ENCODE data around the gene DFFA. TPM values are rescaled to one million over a fixed set of nuclear protein-coding genes. Genes with fewer than 3 reads are reported as not detected.
"Not testable (repeated sequence)": the region's sequence is repeated elsewhere in the genome, so short reads cannot be mapped to it uniquely, and the experiment has no call there.

Gene DFFA
- polyA plus RNA-seq, 4 donors: 36.3 to 46.6 (median 44.7) TPM

DNA sequence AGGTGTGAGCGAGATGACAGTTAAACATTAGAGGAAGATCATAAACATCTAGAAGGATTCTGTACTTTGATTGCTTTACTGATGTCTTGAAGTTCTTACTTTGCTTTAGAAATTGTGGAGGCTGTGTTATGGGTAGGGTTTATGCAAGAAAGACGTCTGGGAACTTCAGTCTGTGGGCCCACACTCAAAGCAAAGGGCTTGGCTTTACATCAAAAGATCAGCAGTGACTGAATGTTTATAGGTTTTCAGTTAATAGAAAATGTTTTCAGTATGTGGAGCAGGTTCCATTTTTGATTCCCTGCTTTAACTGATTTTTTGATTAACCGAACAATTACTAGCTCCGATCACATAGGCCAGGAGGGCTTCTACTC is 34.3 kb upstream of the DFFA start:
- DNase-seq (ENCODE audit: low read depth in 4 of 4, low spot score in 2 of 4): no peak

DNA sequence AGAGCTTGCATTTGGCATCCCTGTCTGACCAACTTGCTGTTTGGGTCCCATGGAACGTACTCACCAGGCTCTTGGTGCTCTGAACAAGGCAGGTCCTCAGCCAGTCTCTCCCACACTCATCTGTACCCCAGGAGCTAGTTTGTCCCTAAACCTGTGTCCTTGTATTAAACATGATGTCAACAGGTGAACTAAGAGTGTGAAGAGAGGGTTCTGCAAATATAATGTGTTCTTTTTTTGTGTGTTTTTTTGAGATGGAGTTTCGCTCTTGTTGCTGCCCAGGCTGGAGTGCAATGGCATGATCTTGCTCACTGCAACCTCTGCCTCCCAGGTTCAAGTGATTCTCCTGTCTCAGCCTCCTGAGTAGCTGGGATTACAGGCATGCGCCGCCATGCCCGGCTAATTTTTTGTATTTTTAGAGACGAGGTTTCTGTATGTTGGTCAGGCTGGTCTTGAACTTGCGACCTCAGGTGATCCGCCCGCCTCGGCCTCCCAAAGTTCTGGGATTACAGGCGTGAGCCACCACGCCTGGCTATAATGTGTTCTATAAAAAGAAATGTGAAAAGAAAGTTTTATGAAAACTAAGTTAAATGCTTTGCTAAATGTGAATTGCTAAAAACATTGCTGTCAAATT is 33.8 kb upstream of the DFFA start:
- DNase-seq (ENCODE audit: low read depth in 4 of 4, low spot score in 2 of 4): not testable (repeated sequence)

DNA sequence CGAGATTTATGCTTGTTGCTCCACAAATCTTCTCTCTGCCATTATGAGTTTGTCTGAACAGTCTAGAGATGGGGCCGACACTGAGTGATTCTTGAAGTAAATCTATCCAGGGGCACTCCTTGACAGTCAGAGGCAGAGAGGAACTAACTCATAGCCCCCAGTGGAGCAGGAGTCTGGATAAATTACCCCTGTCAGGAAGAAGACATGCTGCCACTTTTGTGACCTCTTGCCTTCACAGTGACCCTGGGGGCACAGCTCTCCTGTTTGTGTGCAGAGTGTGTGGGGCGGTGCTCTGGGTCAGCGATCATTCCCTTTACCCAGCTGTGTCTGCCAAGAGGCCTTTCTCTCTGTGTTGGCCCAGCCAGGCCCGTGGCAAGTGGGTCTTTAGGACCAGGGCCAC is 31.9 kb upstream of the DFFA start:
- DNase-seq (ENCODE audit: low read depth in 4 of 4, low spot score in 2 of 4): no peak

DNA sequence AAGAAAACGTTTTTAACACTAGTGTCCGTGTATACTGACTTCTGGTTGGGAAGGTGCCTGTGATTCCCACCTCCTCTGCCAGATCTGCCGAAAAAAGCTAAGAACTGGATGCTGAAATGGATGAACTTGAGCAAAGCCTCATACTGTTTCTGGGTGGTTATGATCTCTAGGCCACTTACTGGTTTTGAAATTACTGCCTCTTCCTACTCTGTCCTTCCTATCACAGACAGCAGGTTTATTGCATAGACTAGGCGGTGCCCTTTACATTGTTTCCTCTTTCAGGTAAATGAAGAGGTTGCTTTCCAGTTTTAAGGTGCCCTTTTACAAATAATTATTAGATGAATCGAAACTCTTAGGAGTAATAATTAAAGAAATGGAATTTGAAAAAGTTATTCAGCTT is 29.9 kb upstream of the DFFA start:
- DNase-seq (ENCODE audit: low read depth in 4 of 4, low spot score in 2 of 4): no peak

DNA sequence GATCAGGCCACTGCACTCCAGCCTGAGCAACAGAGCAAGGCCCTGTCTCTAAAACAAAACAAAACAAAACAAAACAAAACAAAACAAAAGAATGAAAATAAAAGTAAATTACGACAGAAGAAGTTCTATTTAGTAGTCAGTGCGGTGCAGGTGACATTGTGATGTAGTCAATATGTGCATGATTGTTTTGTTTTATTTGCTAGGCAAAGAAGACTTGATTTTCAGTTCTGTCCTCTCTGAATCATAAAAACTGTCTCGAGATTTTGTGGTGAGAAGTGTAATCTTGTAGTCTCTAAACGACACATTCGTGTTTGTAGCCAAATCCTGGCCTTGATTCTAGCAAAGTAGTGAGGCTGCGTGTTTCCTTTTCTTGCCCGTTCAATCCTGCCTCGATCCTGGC is 25.9 kb upstream of the DFFA start:
- no peak for DNase-seq (ENCODE audit: low read depth in 4 of 4, low spot score in 2 of 4)

DNA sequence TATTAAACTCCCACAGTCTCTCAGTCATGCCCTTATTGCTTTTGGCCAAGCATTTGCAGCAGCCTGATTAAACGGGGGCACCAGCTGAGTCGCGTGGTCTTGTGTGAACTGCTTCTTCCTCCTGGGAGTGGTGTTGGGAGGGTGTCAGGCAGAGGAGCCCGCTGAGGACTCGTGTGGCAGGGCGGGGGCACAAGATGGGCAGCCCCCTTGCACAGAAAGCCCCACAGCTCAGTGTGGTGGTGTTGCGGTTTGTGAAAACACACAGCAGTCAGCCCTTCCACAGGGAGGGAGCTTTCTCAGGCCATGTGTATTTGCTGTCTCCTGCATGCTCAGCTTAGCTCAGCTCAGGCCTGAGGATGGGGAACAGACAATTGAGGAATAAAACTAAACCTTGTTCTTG is 24.8 kb upstream of the DFFA start:
- no peak for DNase-seq (ENCODE audit: low read depth in 4 of 4, low spot score in 2 of 4)

DNA sequence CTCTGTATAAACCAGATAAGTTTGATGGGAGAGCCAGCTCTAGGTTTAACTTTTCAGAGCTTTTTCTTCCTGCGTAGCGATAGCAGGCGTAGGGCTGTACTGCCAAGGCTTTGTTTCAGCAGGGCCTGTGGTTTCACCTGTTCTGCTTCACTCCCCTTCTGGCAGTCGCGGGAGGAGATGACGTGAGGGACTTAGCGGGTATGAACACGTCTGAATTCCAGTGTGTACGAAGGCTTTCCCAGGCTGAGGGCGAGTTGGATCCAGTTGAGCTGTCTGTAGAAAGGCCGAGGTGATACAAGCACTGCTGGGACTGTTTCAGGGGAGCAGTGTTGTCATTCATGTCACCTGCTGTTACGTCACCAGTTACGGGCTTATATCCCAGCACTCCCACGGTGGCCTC is 23.6 kb upstream of the DFFA start:
- peak in 1 of 4 donors; percentile 46 for DNase-seq (ENCODE audit: low read depth in 4 of 4, low spot score in 2 of 4)

DNA sequence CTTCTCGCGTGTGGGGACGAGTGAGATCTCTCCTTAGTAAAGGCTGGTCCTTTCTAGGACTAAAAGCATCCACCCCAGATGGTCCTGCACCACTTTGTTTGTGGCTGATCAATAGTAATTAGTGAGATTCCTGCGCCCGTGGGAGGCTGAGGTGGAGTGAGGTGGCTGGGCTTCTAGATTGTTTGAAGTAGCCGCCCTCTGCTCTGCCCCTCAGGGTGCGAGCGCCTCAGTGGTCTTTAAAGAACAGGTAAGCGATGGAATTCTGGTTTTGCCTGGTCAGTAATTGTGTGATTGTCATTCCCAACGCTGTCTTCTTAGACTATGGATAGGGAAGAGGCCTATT is 23.1 kb upstream of the DFFA start:
- no peak for DNase-seq (ENCODE audit: low read depth in 4 of 4, low spot score in 2 of 4)

DNA sequence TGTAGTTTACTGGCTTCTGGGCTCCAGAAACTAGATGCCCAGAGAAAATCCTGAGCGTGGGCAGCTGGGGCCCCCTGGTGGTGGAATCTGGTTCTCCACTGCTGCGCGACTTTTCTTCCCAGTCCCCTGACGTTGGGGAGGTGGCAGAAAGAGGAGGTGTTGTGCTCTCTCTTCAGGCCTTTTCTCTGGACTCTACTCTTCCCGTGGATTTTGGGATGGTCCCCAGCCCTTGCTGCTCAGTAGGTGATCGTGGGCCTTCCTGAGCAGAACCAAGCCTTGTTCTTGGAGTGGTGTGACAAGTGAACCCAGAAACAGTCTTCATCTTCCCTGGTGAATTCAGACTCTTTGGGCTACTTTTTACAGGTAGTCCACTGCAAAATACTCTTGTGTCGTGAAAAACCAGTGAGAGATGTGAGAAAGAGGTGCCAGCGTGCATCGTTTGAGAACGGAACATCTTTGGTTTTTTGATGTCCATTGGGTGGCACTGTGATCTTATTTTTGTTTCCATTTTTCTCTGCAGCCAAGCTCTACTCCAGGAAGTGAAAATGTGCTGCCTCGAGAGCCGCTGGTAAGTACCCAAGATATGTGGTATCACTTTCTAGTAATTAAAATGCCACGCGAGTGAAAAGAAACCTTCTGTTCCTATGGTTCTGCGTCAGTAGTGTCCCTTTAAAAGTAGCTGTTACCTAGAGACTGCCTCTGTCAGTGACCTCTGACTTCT is 22.6 kb upstream of the DFFA start:
- DNase-seq (ENCODE audit: low read depth in 4 of 4, low spot score in 2 of 4): peak in 1 of 4 donors; percentile 63

DNA sequence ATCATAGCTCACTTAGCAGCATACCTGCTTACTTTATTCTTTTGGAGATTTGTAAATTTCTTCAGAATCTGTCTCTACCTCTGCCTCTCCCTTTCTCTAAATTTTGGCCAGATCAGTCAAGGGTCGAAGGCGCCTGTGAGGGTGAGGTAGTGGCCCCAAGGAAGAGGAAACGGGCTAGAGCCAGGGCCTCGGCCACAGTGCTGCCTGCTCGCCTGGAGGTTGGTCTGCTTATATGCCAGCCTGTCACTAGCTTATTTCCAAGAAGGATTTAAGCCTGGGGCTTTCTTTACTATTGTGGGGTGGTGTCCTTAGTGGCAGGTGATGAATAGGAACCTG is 22.1 kb upstream of the DFFA start:
- no peak for DNase-seq (ENCODE audit: low read depth in 4 of 4, low spot score in 2 of 4)

DNA sequence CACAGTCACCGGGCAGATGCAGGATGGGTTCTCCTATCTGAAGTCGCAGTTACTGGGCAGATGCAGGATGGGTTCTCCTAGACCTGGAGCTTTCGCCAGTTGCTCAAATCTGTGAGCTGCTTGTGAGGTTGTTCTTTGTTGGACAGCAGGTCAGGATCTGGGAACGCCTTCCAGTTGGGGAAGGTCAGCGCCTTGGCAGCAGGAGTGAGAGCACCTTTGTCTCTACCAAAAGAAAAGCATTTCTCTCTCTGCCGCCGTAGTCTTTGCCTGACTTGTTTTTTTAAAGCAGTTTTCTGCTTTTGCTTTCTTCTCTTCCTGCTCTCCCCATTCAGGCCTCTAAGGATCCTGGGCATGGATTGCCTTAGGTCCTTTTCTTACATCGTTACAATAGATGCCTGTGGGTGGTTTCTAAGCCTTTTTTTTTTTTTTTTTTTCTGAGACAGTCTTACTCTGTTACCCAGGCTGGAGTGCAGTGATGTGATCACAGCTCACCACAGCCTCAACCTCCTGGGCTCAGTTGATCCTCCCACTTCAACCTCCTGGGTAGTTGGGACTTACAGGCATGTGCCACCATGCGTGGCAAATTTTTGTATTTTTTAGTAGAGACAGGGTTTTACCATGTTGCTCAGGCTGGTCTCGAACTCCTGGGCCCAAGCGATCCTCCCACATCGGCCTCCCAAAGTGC is 18.1 kb upstream of the DFFA start:
- DNase-seq (ENCODE audit: low read depth in 4 of 4, low spot score in 2 of 4): no peak

DNA sequence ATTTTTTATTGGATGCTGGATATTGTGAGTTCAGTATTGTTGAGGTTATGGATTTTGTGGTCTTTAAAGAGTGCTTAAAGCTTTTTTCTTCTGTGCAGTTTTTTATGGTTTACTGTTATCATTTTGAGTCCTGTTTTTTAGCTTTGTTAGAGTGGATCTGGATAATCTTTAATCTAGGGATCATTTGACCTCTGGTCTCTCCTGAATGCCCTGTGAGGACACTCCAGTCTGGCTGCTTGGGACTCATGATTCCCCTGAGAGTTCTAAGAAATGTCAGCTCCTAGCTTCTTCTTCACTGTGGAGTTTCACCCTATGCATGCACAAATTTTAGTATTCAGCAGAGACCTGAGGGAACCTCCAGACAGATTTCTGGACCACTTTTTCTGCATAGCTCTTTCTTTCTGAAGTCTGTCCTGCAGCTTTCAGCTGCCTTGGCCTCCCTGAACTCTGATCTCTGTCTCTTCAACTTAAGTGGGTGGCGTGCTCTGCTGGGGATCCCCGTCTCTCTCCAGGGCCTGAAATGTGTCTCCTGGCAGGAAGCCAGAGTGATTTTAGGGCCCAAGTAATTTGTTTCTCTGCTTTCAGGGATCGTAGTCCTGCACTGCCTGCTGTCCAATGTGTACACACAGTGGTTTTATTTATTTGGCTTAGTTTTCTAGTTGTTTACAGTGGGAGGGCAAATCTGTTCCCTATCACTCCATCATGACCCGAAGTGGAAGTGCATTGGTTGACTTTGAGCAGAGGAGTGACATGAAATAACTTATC is 17.1 kb upstream of the DFFA start:
- no peak for DNase-seq (ENCODE audit: low read depth in 4 of 4, low spot score in 2 of 4)

DNA sequence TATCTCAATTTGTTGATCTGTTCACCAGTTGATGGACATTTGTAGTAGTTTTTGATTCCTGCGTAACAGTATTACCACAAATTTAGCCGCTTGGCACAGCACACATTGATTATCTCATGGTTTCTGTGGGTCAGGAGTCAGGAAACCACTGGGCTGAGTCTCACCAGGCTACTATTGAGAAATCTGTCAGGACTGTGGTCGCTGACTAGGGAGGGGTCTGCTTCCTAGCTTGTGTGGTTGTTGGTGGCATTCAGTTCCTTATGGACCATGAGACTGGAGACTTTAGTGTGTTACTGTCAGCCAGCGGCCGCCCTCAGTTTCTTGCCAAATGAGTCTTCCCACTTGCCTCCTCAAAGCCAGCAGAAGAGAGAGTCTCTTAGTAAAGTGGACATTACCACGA is 12.2 kb upstream of the DFFA start:
- DNase-seq (ENCODE audit: low read depth in 4 of 4, low spot score in 2 of 4): no peak

DNA sequence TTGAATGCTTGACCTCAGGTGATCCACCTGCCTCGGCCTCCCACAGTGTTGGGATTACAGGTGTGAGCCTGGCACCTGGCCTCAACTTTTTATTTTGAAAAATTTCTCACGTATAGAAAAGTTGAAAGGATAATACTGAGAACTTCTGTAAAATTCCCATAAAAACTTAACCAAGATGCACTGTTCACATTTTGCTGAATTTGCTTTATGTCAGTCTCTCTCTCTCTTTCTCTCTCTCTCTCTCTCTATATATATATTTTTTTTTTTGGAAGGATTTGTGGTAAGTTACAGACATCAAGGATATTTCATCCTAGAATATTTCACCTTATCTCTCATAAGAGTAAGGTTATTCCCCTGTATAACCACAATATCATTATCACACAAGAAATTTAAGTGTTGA is 8.3 kb upstream of the DFFA start:
- DNase-seq (ENCODE audit: low read depth in 4 of 4, low spot score in 2 of 4): no peak

DNA sequence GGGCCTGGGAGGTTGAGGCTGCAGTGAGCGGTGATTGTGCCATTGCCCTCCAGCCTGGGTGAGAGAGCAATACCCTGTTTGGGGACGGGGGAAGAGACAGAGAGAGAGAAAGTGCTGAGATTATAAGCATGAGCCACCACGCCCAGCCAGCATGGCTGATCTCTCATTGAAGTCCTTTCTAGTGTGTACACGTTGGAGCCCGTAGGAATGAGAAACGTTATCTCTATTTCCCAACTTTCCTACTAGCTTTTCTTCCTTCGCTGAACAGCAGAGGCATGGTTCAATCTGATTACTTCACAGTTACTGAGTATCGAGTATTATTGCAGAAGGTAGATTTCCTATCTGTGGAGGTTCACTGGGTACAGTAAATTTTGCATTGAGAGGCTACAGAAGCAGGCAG is 7.0 kb upstream of the DFFA start:
- no peak for DNase-seq (ENCODE audit: low read depth in 4 of 4, low spot score in 2 of 4)

DNA sequence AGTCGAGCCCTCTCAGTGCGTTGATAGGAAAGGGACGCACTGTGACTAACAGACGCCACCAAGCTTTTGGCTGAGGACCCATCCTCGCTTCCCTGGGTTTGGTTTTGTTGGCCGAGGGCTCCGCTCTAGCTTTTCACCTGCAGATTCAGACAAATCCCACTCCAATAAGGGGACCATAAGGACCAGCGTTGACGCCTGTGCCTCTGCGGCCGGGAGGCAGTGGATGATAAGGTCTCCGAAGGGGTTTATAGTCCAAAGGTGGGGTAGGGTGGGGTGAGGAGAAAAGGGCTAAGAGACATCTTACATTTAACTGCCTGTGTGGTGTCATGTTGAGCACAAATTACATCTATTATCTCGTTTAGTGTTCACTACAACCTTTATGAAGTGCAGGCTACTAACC is 3.2 kb upstream of the DFFA start:
- no peak for DNase-seq (ENCODE audit: low read depth in 4 of 4, low spot score in 2 of 4)

DNA sequence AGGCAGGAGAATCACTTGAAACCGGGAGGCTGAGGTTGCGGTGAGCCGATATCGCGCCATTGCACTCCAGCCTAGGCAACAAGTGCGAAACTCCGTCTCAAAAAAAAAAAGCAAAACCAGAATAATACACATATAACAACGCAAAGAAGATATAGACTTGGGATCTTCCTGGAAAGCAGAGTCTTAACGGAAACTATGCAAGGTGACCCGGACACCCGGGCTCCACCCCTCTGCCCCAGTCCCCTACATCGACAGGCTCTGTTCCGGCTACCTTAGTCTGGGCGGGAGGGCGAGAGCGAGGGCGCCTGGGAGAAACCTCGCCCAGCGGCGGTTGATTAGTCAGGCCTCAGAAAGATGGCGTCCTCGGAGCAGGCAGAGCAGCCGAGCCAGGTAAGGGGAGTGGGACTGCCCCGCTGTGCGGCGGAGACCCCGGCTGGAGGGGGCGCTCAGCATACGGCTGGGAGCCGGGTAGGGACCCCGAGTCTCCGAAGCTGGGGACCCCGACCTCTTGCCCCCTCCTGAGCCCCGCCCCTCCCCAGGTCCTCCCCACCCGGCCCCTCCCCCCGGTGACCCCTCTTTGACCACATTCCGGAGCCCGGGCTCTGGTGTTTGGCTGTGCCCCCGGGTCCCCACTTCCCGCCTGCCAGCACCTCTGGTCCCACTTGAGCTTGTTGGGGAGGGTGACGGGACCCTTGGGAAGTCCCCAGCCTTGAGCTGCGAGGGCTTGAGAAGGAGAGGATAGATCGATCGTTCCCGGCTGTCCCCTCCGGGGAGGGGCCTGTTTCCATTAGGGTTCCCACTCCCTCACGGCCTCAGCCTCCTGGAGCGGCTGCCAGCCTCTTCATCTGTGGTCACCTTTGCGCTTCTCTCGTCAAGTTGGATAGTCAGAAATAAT is 2.5 kb upstream of the DFFA start, which contains the start of gene PEX14:
TSS of gene PEX14 (plus strand) at position 338 of the 895 bp plus-strand sequence. CDS start at position 355, 17 bp downstream.
- peak; percentile 53 to 81 (median 66) for DNase-seq (ENCODE audit: low read depth in 4 of 4, low spot score in 2 of 4)

DNA sequence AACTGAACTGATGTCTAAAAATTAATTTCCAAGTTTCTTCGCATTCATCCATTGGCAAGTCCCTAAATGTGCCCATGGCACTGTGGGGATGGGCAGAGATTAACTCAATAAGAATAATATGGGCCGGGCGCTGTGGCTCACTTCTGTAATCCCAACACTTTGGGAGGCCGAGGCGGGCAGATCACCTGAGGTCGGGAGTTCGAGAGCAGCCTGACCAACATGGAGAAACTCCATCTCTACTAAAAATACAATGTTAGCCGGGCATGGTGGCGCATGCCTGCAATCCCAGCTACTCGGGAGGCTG is 1.9 kb upstream of the DFFA start:
- DNase-seq (ENCODE audit: low read depth in 4 of 4, low spot score in 2 of 4): not testable (repeated sequence)

DNA sequence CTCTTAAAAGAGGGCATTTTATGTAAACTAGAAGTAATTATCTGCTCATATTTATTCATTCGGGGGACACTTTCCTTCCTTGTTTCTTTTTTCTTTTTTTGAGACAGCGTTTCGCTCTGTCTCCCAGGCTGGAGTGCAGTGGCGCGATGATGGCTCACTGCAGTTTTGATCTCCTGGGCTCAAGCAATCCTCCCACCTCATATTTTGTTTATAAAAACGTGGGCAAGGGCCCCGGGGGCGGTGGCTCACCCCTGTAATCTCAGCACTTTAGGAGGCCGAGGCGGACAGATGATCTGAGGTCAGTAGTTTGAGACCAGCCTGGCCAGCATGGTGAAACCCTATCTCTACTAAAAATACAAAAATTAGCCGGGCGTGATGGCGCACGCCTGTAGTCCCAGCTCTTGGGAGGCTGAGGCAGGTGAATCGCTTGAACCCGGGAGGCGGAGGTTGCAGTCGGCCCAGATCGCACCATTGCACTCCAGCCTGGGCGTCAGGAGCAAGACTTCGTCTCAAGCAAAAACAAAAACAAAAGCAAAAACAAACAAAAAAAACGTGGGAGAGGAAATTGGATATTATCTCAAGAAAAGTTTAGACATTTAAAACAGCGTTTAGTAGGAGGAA is 926 bp upstream of the DFFA start:
- DNase-seq (ENCODE audit: low read depth in 4 of 4, low spot score in 2 of 4): peak in 1 of 4 donors; percentile 21

Measured in left renal cortex interstitium (tissue), 4 donors.